ENCODE data around the gene CES2. TPM values are rescaled to one million over a fixed set of nuclear protein-coding genes. Genes with fewer than 3 reads are reported as not detected.

Gene CES2
- total and polyA plus RNA-seq, 2 experiments from 2014 or later, result 52.8 to 72.8 TPM

DNA sequence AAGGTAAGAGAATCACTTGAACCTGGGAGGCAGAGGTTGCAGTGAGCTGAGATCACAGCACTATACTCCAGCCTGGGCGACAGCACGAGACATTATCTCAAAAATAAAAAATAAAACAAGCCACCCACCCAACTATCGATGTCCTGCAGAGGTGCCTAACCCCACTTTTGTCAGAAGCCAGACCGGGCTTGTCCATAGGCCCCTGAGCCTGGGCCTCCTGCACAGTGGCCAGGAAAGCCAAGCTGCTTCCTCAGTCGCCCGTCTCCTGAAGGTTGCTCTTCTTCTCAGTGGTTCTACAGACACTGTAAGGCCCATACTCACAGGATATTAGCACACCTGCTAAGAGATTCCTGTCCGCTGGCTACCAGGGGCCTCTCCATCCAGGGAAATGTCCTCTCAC lies 11.2 kb downstream of the CES2 start:
- WGBS (ENCODE audit: low lambda C conversion rate, missing lambda C conversion rate), result 92% methylated on average over 7 of the region's 7 CpGs
- Histone ChIP-seq H3K9me2 (replicated peaks; ENCODE audit: insufficient read depth) (no peaks in the 10 kb centered on the region), H3K27me3 (peaks cover 8% of the 10 kb centered on the region), H3K4me3 (no peak overlapping the region), H4K20me1 (ENCODE audit: insufficient read depth, poor library complexity, severe bottlenecking) (no peaks in the 10 kb centered on the region), H3K4me2 (no peak overlapping the region), H3K9me3 (ENCODE audit: low read depth) (no peaks in the 10 kb centered on the region), H3K4me1 (ENCODE audit: insufficient read depth) (no peaks in the 10 kb centered on the region), H2AFZ (no peak overlapping the region), H3K27ac (no peak overlapping the region), H3K79me2 (no peaks in the 10 kb centered on the region), H3K36me3 (replicated peaks; ENCODE audit: insufficient read depth, low read depth) (no peaks in the 10 kb centered on the region)
- TF ChIP-seq EZH2 (IDR thresholded peaks at IDR 0.05; ENCODE audit: borderline replicate concordance), result no peak
- DNase-seq (ENCODE audit: low spot score), result no peak

DNA sequence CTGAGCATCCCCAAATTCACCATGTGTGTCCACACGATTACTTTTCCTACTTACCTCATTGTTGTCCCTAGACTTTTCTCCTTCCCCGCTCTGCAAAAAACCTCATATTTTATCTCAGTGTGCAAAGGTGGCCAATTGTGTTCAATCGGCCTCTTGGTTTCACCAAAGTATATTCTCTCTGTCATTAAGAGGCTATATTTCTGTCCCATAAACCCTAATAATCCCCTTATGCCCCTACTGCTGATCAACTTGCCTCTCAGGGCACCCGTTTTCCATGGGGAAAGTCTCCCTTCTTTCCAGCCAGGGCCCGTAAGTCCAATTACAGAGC lies 11.6 kb downstream of the CES2 start:
- Histone ChIP-seq H3K4me1 (ENCODE audit: insufficient read depth) (no peaks in the 10 kb centered on the region), H4K20me1 (ENCODE audit: insufficient read depth, poor library complexity, severe bottlenecking) (no peaks in the 10 kb centered on the region), H2AFZ (no peak overlapping the region), H3K27ac (no peak overlapping the region), H3K9me3 (ENCODE audit: low read depth) (no peaks in the 10 kb centered on the region), H3K36me3 (replicated peaks; ENCODE audit: insufficient read depth, low read depth) (no peaks in the 10 kb centered on the region), H3K9me2 (replicated peaks; ENCODE audit: insufficient read depth) (no peaks in the 10 kb centered on the region), H3K79me2 (no peaks in the 10 kb centered on the region), H3K27me3 (peaks cover 8% of the 10 kb centered on the region), H3K4me2 (no peak overlapping the region), H3K4me3 (no peak overlapping the region)
- TF ChIP-seq EZH2phosphoT487 (IDR thresholded peaks at IDR 0.05; ENCODE audit: low read depth, severe bottlenecking, unreplicated experiment), result no peak
- TF ChIP-seq, protein P1, sequence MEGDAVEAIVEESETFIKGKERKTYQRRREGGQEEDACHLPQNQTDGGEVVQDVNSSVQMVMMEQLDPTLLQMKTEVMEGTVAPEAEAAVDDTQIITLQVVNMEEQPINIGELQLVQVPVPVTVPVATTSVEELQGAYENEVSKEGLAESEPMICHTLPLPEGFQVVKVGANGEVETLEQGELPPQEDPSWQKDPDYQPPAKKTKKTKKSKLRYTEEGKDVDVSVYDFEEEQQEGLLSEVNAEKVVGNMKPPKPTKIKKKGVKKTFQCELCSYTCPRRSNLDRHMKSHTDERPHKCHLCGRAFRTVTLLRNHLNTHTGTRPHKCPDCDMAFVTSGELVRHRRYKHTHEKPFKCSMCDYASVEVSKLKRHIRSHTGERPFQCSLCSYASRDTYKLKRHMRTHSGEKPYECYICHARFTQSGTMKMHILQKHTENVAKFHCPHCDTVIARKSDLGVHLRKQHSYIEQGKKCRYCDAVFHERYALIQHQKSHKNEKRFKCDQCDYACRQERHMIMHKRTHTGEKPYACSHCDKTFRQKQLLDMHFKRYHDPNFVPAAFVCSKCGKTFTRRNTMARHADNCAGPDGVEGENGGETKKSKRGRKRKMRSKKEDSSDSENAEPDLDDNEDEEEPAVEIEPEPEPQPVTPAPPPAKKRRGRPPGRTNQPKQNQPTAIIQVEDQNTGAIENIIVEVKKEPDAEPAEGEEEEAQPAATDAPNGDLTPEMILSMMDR (IDR thresholded peaks at IDR 0.05; ENCODE audit: poor library complexity), result no peak
- no peak for TF ChIP-seq EZH2 (IDR thresholded peaks at IDR 0.05; ENCODE audit: borderline replicate concordance)
- DNase-seq (ENCODE audit: low spot score), result no peak
- 42% methylated on average over 5 of the region's 5 CpGs for WGBS (ENCODE audit: low lambda C conversion rate, missing lambda C conversion rate)

DNA sequence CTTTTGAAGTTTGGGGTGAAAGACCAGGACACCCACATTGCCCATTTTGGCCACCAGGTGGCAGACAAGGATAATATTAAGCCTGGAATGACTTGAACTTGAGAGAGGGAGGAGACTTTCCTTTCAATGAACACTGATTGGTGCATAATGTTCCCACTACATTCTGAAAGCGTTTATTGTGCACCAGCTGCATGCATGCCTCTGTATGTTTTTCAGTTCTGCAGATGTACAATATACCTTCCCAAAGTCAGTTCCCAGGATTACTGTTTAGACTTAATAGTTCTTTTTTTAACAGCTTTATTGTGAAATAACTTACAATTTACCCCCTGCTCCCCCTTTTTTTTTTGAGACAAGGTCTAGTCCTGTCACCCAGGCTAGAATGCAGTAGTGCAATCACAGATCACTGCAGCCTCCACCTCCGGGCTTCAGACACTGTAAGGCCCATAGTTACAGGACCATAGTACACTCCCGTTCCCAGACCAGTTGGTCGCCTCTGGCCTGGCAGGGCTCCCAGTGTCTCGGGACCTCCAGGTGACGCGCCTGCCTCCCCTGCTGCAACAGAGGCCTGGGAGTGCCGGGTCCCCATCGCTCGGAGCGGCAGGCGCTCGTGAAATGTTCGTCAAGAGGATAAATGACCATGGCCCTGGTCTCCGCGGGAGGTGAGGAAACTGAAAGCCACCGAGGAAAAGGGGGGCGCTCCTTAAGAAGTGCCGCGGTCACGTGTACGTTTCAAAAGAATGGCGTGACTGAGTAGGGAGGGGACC lies 12.2 kb downstream of the CES2 start:
- no peak overlapping the region for H3K4me3 ChIP-seq
- H3K27me3 ChIP-seq, result peaks cover 8% of the 10 kb centered on the region
- H3K27ac ChIP-seq, result no peak overlapping the region
- H3K36me3 ChIP-seq (replicated peaks; ENCODE audit: insufficient read depth, low read depth), result no peaks in the 10 kb centered on the region
- H3K9me2 ChIP-seq (replicated peaks; ENCODE audit: insufficient read depth), result no peaks in the 10 kb centered on the region
- H4K20me1 ChIP-seq (ENCODE audit: insufficient read depth, poor library complexity, severe bottlenecking), result no peaks in the 10 kb centered on the region
- DNase-seq (ENCODE audit: low spot score), result peak; percentile 88
- peaks cover under 1% of the 10 kb centered on the region for H3K4me1 ChIP-seq (ENCODE audit: insufficient read depth)
- peak overlapping the region; percentile 88 for H3K4me2 ChIP-seq
- no peaks in the 10 kb centered on the region for H3K79me2 ChIP-seq
- H3K9me3 ChIP-seq (ENCODE audit: low read depth), result no peaks in the 10 kb centered on the region
- no peak overlapping the region for H2AFZ ChIP-seq
- 45% methylated on average over 23 of the region's 23 CpGs for WGBS (ENCODE audit: low lambda C conversion rate, missing lambda C conversion rate)
- TF ChIP-seq EZH2 (IDR thresholded peaks at IDR 0.05; ENCODE audit: borderline replicate concordance) (no peak), EZH2phosphoT487 (IDR thresholded peaks at IDR 0.05; ENCODE audit: low read depth, severe bottlenecking, unreplicated experiment) (no peak)
- TF ChIP-seq, protein P1 (IDR thresholded peaks at IDR 0.05; ENCODE audit: poor library complexity), result peak; percentile 90

DNA sequence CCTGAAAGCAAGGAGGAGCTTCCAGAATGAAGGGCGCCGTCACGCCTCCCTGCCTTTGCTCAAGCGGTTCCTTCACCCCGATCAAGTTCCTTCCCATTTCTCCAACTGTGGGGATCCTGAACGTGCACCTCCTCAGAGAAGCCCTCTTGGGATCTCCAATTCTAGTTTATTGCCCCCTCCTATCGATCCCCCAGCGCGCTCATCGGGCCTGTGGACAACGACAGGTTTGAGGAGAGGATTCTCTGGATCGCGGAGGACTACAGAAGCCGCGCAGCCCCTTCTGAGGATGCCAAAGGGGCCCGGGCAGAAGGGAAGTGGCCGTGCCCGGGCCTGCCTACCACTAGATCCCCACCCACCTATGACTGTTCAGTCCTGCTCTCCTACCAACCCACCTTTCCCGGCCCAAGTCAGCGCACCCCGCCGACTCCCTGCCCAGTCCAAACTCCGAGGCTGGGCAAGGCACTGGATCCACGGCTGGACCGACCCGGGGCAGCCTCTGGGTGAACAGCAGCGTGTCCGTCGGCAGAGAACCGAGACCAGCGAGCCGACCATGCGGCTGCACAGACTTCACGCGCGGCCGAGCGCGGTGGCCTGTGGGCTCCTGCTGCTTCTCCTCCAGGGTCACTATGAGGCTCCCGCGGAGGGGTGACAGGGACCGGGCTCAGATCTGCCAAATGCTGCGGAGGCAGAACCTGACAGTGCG lies 13.0 kb downstream of the CES2 start:
- no peak overlapping the region for H3K4me3 ChIP-seq
- H3K27me3 ChIP-seq, result peaks cover 8% of the 10 kb centered on the region
- H2AFZ ChIP-seq, result peak overlapping the region; percentile 49
- no peaks in the 10 kb centered on the region for H3K9me2 ChIP-seq (replicated peaks; ENCODE audit: insufficient read depth)
- no peaks in the 10 kb centered on the region for H3K79me2 ChIP-seq
- no peak for TF ChIP-seq EZH2 (IDR thresholded peaks at IDR 0.05; ENCODE audit: borderline replicate concordance)
- H3K36me3 ChIP-seq (replicated peaks; ENCODE audit: insufficient read depth, low read depth), result no peaks in the 10 kb centered on the region
- H3K9me3 ChIP-seq (ENCODE audit: low read depth), result no peaks in the 10 kb centered on the region
- 43% methylated on average over 35 of the region's 44 CpGs for WGBS (ENCODE audit: low lambda C conversion rate, missing lambda C conversion rate)
- no peak overlapping the region for H3K27ac ChIP-seq
- peak overlapping the region; percentile 88 for H3K4me2 ChIP-seq
- peaks cover 8% of the 10 kb centered on the region for H3K4me1 ChIP-seq (ENCODE audit: insufficient read depth)
- H4K20me1 ChIP-seq (ENCODE audit: insufficient read depth, poor library complexity, severe bottlenecking), result no peaks in the 10 kb centered on the region
- no peak for DNase-seq (ENCODE audit: low spot score)
